Gastrocnemius medialis (tissue), 4 donors: Measurements from ENCODE around the gene MYO1B. TPM values are rescaled to one million over a fixed set of nuclear protein-coding genes. Genes with fewer than 3 reads are reported as not detected.

Source experiments
- ATAC-seq, 2 donors: fragments of 150-250 bp; one replicate each; pipeline ENCODE4 v1.9.1; 2016
- DNase-seq, 2 donors: peaks; one replicate each; pipeline ENCODE4 v3.0.0-alpha.2; 2019
- H3K27ac ChIP-seq, 4 donors: fragments of 200-600 bp; sonication (generic); 1 replicate in 1 of 4; 2 replicates in 3 of 4; pipeline ENCODE4 v1.5.1; 2016 to 2018; ENCODE audit warnings: mild to moderate bottlenecking in 2 of 4, moderate library complexity in 1 of 4
- H3K27me3 ChIP-seq, 3 donors: fragments of 200-600 bp; sonication (generic) in 2 of 3; 1 replicate in 1 of 3; 2 replicates in 2 of 3; pipeline versions ENCODE4 v1.5.1 to v1.6.0; 2016 to 2019; ENCODE audit warnings: mild to moderate bottlenecking in 1 of 3, moderate library complexity in 1 of 3
- H3K36me3 ChIP-seq, 2 donors: fragments of 200-600 bp; sonication (generic) in 1 of 2; one replicate each; pipeline ENCODE4 v1.5.1; 2017 to 2018
- H3K4me1 ChIP-seq, 2 donors: fragments of 200-600 bp; sonication (generic) in 1 of 2; one replicate each; pipeline ENCODE4 v1.5.1; 2016 to 2017; ENCODE audit warnings: mild to moderate bottlenecking in 2 of 2
- H3K4me3 ChIP-seq, 4 donors: fragments of 200-600 bp; sonication (generic) in 3 of 4; 1 replicate in 1 of 4; 2 replicates in 3 of 4; pipeline ENCODE4 v1.5.1; 2016 to 2019; ENCODE audit warnings: mild to moderate bottlenecking in 2 of 4
- H3K9me3 ChIP-seq, 3 donors: fragments of 200-600 bp; sonication (generic) in 2 of 3; 1 replicate in 1 of 3; 2 replicates in 2 of 3; pipeline ENCODE4 v1.5.1; 2016 to 2019
- POLR2A ChIP-seq, 2 donors: fragments of 450-650 bp; IDR thresholded peaks; one replicate each; pipeline ENCODE4 v1.6.1; 2017; ENCODE audit warnings: antibody characterized with exemption in 2 of 2, mild to moderate bottlenecking in 2 of 2, moderate library complexity in 2 of 2
- in situ Hi-C, 4 donors: fragments of 200-750 bp; cut with MboI; loops; one replicate each; pipeline versions ENCODE4 v1.15.0 to v1.8.0; 2017; ENCODE audit warnings: low sequenced_read_pairs in 4 of 4
- intact Hi-C: fragments of 100-400 bp; cut with DNase I; formaldehyde crosslinking; loops from one replicate; pipeline ENCODE4 v1.15.1; 2023; ENCODE audit warnings: low total_unique reads
- total RNA-seq, 4 donors: library from RNA; depleted of rRNA; stranded (reverse); fragments of >200 nt; gene quantifications; one replicate each; pipeline versions ENCODE4 v1.1.0 to v1.2.3, GENCODE V29; 2016
- TF ChIP-seq, protein P1 (sequence below), 5 experiments: fragments of 450-650 bp in 3 of 5; fragments of 200-600 bp in 2 of 5; sonication (generic) in 2 of 5; IDR thresholded peaks in 4 of 5; conservative IDR thresholded peaks in 1 of 5; 1 replicate in 4 of 5; 2 replicates in 1 of 5; pipeline ENCODE4 v1.5.1; 2016 to 2019; ENCODE audit warnings: antibody characterized with exemption in 5 of 5, mild to moderate bottlenecking in 3 of 5, moderate library complexity in 3 of 5

Gene MYO1B
- total RNA-seq, 4 donors from 2014 or later = 7.0 to 10.8 (median 10.0) TPM

DNA sequence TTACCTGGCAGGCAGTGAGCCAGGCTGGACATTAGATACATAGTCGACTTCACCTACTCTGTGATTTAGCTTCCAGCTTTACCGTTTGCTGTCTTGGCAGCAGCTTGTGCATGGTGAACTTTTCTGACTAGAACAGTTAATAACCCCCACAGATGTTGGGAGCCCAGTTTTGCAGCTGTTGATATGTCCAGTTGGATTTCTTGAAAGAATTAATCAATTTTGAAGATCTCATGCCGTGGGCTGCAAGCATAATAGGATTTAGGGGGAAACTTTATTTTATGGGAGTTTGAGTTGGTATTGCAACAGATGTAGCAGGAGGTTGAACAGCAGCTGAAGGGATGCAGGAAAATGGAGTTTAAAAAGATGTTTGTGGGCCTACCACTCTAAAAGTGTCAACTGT is 13.8 kb downstream of the MYO1B start:
- Histone ChIP-seq H3K4me3 (no peak overlapping the region), H3K27me3 (no peaks in the 10 kb centered on the region), H3K4me1 (peaks cover 0 to 3% of the 10 kb centered on the region in 2 donors), H3K36me3 (no peaks in the 10 kb centered on the region), H3K27ac (no peak overlapping the region), H3K9me3 (no peaks in the 10 kb centered on the region)
- ATAC-seq (no peak), DNase-seq (no peak)
- TF ChIP-seq, protein P1, sequence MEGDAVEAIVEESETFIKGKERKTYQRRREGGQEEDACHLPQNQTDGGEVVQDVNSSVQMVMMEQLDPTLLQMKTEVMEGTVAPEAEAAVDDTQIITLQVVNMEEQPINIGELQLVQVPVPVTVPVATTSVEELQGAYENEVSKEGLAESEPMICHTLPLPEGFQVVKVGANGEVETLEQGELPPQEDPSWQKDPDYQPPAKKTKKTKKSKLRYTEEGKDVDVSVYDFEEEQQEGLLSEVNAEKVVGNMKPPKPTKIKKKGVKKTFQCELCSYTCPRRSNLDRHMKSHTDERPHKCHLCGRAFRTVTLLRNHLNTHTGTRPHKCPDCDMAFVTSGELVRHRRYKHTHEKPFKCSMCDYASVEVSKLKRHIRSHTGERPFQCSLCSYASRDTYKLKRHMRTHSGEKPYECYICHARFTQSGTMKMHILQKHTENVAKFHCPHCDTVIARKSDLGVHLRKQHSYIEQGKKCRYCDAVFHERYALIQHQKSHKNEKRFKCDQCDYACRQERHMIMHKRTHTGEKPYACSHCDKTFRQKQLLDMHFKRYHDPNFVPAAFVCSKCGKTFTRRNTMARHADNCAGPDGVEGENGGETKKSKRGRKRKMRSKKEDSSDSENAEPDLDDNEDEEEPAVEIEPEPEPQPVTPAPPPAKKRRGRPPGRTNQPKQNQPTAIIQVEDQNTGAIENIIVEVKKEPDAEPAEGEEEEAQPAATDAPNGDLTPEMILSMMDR (IDR thresholded peaks at IDR 0.05 in 4 of 5, conservative IDR thresholded peaks at IDR 0.05 in 1 of 5) = no peak
- intact Hi-C loops = no loop called here
- in situ Hi-C loops = no loop called here

DNA sequence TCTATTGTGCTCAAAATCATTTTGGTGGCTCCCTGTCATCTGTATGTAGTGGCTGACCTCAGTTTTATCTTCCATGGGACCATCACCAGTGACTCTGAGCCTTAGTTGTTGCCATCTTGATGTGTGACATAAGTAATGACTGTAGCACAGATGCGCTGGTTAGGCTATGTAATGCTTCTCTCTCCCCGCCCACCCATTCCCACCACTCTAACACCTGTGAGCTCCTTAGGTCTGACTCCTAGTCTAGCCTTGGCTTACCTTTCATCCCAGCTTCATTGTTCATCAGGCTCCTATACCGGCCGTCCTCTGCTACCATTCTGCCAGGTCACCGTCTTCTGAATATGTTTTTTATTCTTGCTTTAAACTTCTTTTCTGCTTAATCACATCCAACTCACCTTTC is 17.2 kb downstream of the MYO1B start:
- no peak overlapping the region for H3K27ac ChIP-seq
- H3K4me3 ChIP-seq = no peak overlapping the region
- intact Hi-C loops (no loop called here), in situ Hi-C loops (no loop called here)
- peaks cover 0 to 7% of the 10 kb centered on the region in 2 donors for H3K4me1 ChIP-seq
- DNase-seq (no peak), ATAC-seq (no peak)
- no peaks in the 10 kb centered on the region for H3K9me3 ChIP-seq
- no peaks in the 10 kb centered on the region for H3K36me3 ChIP-seq
- H3K27me3 ChIP-seq = no peaks in the 10 kb centered on the region
- TF ChIP-seq POLR2A (IDR thresholded peaks at IDR 0.05) = no peak
- TF ChIP-seq, protein P1 (IDR thresholded peaks at IDR 0.05 in 4 of 5, conservative IDR thresholded peaks at IDR 0.05 in 1 of 5) = no peak

DNA sequence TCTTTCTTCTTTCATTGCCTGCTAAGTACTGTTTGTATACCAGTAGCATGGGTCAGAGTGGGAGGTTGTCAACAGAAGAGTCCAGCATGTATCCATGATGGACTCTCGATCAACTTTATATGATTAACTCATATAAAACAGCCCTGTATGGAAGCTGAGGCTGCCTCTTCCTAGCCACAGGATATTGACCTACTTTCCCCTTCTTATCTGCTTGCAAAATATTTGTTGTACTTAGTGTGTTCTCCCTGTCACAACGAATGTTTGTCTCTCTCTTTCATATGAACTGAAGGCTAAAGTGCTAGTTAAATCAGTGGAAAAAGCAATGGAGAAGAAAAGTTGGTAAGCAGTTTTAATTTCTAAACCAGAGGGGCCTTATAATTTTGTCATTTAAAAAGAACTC is 17.8 kb downstream of the MYO1B start:
- Histone ChIP-seq H3K4me1 (peaks cover 0 to 7% of the 10 kb centered on the region in 2 donors), H3K4me3 (no peak overlapping the region), H3K36me3 (no peaks in the 10 kb centered on the region), H3K9me3 (no peaks in the 10 kb centered on the region), H3K27me3 (no peaks in the 10 kb centered on the region), H3K27ac (no peak overlapping the region)
- intact Hi-C loops (no loop called here), in situ Hi-C loops (no loop called here)
- ATAC-seq = no peak
- TF ChIP-seq POLR2A (IDR thresholded peaks at IDR 0.05) = no peak
- TF ChIP-seq, protein P1 (IDR thresholded peaks at IDR 0.05 in 4 of 5, conservative IDR thresholded peaks at IDR 0.05 in 1 of 5) = no peak
- DNase-seq = no peak

DNA sequence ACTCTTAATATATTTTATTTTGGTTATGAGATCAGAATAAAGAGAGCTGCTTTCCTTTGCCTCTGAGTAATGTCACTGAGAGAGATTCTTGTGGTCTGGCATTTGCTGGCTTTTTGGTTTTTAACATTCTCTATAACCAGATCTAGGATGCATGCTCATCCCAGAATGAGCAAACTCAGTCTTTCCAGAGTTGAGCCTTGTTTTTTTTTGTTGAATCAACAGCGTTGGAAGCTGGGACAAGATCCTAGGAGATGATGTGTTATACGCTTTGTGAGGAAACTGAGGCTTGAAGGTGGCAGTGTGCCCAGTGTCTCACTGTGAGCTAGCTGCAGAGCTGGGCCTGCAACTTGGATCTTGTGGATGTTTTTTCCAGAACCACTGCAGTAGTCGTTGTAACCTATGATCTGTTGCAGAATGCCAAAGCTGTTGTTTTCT is 19.5 kb downstream of the MYO1B start:
- no peak overlapping the region for H3K4me3 ChIP-seq
- DNase-seq = no peak
- no peak for ATAC-seq
- peak overlapping the region in 1 of 4 donors; percentile 5 for H3K27ac ChIP-seq
- no peaks in the 10 kb centered on the region for H3K36me3 ChIP-seq
- H3K27me3 ChIP-seq = no peaks in the 10 kb centered on the region
- in situ Hi-C loops = no loop called here
- intact Hi-C loops = no loop called here
- TF ChIP-seq, protein P1 (IDR thresholded peaks at IDR 0.05 in 4 of 5, conservative IDR thresholded peaks at IDR 0.05 in 1 of 5) = no peak
- no peak for TF ChIP-seq POLR2A (IDR thresholded peaks at IDR 0.05)
- H3K4me1 ChIP-seq = peaks cover 0 to 7% of the 10 kb centered on the region in 2 donors
- no peaks in the 10 kb centered on the region for H3K9me3 ChIP-seq
